C1 segment of cervical spinal cord (tissue), 14 donors: ENCODE results near the gene TEX29.

ENCODE experiments used
- DNase-seq, 14 donors: peaks; one replicate each; lab custom pipeline; 2025; lab: John Stamatoyannopoulos, UW

The TEX29 gene

DNA sequence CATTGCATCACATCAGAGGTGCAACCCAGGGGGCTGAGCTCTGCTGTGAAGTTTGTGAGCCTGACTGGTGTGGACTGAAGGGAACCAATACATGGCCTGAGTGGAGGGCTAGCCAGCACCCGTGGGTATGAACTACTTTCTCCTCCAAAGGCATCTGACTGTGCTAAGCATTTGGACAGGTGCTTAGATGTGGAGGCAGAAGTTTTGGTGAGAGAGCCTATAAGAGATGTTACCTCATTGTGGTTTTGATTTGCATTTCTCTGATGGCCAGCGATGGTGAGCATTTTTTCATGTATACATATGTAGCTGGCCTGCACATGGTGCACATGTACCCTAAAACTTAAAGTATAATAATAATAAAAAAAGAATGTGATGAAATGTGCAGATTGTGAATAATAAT is 46.9 kb downstream of the TEX29 start:
- DNase-seq = no peak

GRCh38 chr13:111368091-111368490 is 47.6 kb downstream of the TEX29 start:
- no peak for DNase-seq

- no peak for DNase-seq
These were observed 49.7 kb downstream of the TEX29 start for GRCh38 chr13:111370147-111370546.

DNA sequence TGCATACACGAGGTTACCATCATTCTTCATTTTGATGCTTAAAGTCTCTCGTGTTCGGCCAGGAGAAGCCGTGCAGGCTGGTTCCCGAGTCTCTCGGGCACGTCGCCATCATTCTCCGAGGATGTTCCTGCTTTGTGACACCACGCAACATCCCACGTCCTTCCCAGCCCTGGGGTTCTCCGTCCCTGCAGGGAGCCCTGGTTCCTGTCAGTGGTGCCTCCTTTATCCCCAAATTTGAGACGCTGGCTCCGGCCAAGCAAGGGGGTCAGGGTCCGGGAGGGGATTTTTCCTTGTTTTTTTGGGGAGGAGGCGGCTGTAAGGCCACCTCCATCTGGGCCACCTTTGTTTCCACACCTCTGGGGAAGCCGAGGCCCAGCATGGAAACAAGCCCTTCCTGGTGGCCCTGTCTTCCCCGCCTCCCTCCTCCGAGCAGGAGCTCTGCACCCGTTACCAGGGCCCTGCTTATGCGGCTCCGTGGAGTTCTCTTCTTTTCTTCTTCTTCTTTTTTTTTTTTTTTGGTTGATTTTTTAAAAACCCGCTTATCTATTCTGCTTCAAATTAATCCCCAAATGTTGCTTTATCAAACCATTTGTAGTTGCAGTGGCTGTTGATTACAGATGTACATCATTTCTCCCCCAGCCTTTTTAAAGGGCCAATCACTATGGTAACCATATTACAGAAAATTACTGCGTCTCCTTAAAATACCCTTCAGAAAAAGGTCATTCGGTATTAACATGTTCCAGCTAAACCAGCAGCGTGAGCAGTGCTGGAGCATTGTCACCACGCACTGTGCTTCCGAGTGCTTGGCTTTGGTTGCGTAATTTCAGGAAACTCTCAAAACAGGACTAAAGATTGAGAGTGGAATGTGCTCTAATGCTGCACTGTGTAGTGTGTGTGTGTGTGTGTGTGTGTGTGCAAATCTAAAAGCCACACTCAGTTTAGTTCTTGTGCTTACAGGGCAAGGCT is 50.4 kb downstream of the TEX29 start:
- DNase-seq = no peak

DNA sequence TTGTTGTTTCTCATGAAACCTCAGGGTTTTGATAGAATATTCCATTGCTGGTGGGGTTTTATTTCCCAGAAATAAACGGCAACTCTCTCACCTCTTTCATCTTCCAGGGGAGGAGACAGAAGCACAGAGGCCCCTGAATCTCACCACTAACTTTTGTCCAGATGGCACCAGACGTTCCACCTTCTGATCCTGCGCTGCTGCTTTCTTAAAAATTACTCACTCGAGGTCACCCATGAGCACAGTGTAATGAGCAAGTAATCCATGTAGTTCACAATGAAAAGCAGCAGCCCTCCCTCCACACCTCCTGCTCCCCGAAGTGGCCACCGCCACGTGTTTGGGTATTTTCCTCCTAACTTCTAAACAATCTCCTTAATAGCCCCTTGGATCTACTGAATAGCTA is 51.3 kb downstream of the TEX29 start:
- DNase-seq = no peak

- DNase-seq = no peak
These were observed 52.4 kb downstream of the TEX29 start for GRCh38 chr13:111372651-111373425.

GRCh38 chr13:111373486-111373885 is 53.0 kb downstream of the TEX29 start:
- no peak for DNase-seq

DNA sequence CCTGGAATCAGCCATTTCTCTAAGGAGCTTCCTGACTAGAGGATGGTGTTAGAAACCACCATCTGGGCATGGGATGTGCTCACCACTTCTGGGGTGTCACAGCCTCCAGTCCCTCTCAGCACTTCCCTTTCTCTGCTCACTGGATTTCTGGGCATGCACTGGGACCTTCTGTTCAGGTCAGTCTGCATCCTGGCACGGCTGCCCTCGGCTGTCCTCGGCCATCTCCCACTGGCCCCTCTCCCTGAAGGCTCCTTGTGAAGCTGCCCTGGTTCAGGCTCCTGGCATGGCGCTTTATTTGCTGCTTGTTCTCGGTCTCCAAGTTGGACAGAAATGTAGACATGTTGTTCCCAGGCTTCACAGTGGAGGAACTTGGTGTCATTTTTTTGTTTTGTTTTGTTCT is 60.0 kb downstream of the TEX29 start:
- DNase-seq = no peak

DNA sequence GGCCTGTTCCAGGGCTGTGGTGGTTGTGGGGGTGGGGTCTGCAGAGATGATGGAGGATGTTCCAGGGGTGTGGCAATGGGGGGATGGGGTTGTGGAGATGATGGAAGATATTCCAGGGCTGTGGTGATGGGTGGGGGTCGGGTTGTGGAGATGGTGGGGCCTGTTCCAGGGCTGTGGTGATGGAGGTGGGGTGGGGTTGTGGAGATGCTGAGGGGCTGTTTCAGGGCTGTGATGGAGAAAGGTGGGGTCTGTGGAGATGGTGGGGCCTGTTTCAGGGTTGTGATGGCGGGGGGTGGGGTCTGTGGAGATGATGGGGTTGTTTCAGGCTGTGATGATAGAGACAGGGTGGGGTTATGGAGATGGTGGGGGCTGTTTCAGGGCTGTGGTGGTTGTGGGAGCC is 62.0 kb downstream of the TEX29 start:
- DNase-seq = no peak

- no peak for DNase-seq
These were observed 62.4 kb downstream of the TEX29 start for GRCh38 chr13:111382877-111383276.

DNA sequence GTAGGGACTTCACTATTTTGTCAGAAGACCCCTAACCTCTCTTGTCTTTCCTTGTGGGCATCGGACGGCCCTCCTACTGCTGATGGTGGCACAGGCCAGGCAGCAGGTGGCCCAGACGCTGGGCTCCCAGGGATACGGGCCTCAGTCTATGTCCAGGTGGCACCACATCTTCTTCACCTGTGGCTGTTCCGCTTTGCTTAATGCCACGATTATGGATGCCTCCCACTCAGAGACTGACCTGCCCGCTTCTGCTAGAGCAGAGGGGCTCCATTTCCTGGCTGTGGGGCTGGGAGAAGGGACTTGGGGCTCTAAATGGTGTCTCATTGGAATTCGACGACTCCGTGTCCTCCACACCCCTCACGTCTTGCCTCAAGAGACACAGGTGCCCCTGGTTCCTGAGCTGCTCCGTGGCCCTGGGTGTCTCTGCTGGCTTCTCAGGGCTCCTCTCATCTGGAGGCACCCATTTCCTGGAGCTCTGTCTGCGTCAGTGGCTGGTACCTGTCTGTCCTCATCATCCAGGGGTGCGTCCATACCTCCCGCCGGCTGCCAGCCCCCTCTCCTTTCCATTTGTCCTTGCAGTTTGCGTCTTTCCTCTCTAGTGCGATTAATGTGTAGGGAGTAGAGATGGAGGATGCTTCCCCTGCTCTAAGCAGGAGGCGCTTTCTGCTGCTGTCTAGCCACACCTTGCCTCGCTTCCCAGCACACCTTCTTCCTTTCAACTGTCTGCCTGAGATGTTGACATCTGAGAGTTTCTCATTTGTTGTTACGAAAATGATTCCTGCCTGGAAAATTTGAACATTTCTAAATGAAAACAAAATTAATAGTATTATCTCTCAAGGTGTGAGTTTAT is 63.4 kb downstream of the TEX29 start:
- no peak for DNase-seq

DNA sequence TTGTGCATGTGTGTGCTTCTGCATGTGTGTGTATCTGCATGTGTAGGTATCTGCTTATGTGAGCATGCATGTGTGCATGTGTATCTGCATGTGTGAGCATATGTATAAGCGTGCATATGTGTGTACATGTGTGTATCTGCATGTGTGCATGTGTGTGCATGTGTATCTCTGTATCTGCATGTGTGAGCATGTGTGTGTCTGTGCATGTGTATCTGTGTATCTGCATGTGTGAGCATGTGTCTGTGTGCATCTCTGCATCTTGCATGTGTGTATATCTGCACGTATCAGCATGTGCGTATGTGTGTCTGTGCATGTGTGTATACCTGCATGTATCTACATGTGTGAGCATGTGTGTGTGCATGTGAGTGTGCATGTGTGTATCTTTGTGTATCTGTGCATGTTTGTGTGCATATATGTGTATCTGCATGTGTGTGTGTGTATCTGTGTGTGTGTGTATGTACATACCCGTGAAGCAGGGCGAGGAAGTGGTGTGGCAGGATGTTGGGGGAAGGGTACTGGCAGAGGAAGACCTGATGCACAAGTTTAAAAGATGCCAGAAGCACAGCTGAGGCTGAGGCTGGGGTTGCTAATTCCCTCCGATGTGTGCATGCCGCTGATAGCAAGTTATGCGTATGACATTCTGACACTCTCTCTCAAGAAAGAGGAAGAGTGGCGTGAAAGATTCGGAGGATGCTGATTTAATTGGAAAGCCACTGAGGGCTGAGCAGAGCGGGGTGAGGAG is 64.2 kb downstream of the TEX29 start:
- no peak for DNase-seq

DNA sequence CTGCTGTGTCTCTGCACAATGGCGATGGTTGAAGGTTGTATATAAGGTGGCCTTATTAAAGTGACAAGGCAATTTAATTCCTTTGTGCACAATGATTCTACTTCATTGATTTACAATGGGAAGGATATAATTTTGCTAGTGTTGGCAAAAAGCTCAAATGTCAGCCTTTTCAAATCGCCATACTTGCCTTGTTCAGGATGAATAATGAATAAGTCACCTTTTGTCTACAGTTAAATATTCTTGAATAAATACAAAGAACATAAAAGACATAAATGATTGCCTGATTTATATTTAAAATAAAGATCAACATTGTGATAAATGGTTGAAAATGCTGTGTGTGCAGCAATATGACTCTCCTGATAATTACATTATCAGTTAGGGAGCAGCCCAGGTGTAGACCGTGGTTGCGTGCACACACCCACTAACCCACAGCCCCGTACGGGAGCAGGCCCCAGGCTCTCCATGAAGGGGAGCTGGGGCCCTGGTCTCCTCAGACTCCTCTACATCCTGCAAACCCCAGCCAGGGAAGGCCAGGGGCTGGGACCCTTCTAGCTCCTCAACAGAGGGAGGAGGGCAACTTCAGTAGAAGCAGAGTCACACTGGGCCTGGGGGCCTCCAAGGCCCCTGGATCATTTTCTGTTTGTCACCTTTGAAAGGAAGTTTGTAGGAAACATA is 64.9 kb downstream of the TEX29 start:
- DNase-seq = no peak

GRCh38 chr13:111387026-111387871 is 66.8 kb downstream of the TEX29 start:
- no peak for DNase-seq

DNA sequence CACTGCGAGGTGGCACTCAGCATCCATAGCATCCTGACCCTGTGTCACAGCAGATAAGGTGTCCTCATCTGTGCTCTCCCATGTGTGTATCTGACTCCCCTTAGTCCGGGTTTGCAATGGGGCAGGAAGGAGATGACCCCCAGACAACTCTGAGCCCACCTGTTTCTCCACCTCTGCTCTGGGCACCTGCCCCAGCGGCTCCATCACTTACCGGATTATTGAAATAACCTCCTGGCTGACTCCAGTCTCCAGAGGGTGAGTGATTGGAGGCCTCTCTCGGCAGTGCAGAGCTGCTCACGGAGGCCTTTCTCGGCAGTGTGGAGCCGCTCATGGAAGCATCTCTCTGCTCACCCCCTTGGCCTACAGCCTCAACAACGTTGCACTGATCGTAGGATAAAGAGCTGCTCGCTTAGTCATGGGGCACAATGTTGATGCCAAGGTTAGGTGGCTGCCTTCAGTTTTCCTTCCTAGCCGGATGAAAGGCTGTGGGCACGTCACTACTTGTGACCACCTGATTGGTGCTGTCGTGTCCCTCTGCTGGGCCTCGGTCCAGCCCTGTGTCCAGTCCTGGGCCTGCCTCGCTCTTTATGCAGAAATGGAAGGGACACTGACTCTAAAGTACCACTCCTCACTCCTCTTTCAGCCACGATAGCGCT is 67.6 kb downstream of the TEX29 start:
- DNase-seq = no peak

DNA sequence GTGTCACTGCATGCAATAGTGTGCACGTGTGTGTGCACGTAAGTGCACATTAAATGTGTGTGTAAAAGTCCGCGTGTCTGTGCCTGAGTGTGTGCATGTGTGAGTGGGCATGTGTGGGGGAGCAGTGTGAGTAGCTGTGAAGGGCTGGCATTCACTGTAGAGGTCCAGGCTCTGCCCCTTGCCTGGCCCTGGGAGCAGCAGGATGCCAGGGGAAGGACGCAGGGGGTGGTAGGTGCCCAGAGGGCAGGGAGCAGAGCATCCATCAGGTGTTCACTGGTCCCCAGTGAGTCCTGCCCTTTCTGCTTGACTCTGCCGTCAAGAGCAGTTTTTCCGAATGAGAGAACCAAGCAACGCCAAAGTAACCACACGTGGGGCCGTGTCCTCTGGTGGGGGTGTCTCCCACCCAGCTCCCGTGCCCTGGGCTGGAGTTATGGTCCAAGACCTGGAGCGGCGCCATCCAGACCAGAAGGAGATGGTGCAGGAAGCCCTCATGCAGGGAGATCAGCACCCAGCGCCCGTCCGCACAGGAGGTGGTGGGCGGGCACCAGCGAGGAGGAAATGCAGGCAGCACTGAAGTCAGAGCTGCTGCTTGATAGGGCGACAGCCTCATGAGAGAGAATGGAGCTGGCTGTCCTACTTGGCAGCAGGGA is 68.5 kb downstream of the TEX29 start:
- no peak for DNase-seq

DNA sequence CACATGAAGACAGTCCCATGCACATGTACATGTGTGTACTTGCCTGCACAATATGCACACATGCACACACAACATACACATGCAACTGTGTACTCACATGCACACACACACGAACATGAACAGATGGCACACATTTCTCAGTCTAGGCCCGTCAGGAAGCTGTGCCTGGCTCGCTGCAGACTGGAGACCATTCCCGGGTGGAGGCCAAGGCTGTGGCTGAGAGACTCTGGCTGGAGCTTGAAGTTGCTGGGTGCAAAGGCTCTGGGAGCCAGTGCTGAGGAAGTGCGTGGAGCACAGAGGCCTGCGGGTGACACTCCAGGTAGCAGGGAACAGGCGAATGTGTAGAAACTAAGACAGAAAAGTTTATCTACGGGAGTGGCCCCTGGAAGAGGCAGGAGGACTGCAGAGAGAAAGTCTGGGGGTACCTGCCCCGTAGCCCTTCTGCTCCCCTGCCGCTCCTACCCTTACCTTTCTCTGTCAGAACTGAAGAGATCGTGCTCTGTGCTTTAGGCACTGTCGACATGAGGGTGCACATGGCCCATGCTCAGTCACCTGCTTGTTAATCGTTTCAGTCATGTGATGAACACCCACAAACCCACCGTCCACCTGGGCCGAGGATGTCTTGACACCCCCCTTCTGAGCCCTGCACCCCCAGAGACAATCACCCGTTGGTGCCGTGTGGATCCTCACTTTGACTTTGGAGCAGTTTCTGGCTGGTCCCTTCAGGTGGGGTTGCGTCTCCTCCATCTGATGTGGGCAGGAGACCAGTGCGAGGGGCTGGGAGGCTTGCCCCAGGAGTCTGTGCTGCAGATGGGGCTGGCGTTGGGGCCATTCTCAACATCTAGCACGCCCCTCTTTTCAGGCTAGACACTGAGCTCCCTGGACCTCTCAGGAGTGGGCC is 69.4 kb downstream of the TEX29 start:
- DNase-seq = no peak
